ENCODE results near the gene CAMSAP3. TPM values are rescaled to one million over a fixed set of nuclear protein-coding genes. Genes with fewer than 3 reads are reported as not detected.
A peak's percentile ranks its signal among the peaks of the same experiment; 100 is the strongest.

Gene CAMSAP3
- total RNA-seq, 1 donor from 2014 or later = 115 TPM

GRCh38 chr19:7645163-7645562, 49.5 kb downstream of the CAMSAP3 start:
- no peaks in the 10 kb centered on the region for H3K4me1 Mint-ChIP-seq (ENCODE audit: low read depth)
- H3K9me3 Mint-ChIP-seq (ENCODE audit: low read depth) = no peaks in the 10 kb centered on the region
- no peak for DNase-seq (ENCODE audit: low spot score, unreplicated experiment)
- no peaks in the 10 kb centered on the region for H3K27me3 Mint-ChIP-seq
- no peak overlapping the region for H3K4me3 Mint-ChIP-seq (ENCODE audit: low read depth)
- H3K36me3 Mint-ChIP-seq (ENCODE audit: insufficient read depth) = peaks cover 3% of the 10 kb centered on the region
- H3K27ac Mint-ChIP-seq = no peak overlapping the region
- TF ChIP-seq, protein P1, sequence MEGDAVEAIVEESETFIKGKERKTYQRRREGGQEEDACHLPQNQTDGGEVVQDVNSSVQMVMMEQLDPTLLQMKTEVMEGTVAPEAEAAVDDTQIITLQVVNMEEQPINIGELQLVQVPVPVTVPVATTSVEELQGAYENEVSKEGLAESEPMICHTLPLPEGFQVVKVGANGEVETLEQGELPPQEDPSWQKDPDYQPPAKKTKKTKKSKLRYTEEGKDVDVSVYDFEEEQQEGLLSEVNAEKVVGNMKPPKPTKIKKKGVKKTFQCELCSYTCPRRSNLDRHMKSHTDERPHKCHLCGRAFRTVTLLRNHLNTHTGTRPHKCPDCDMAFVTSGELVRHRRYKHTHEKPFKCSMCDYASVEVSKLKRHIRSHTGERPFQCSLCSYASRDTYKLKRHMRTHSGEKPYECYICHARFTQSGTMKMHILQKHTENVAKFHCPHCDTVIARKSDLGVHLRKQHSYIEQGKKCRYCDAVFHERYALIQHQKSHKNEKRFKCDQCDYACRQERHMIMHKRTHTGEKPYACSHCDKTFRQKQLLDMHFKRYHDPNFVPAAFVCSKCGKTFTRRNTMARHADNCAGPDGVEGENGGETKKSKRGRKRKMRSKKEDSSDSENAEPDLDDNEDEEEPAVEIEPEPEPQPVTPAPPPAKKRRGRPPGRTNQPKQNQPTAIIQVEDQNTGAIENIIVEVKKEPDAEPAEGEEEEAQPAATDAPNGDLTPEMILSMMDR (IDR thresholded peaks at IDR 0.05; ENCODE audit: unreplicated experiment) = no peak

- peak overlapping the region; percentile 78 for H3K27ac Mint-ChIP-seq
- H3K4me3 Mint-ChIP-seq (ENCODE audit: low read depth) = no peak overlapping the region
- H3K36me3 Mint-ChIP-seq (ENCODE audit: insufficient read depth) = peaks cover 3% of the 10 kb centered on the region
- no peaks in the 10 kb centered on the region for H3K4me1 Mint-ChIP-seq (ENCODE audit: low read depth)
- TF ChIP-seq, protein P1 (IDR thresholded peaks at IDR 0.05; ENCODE audit: unreplicated experiment) = no peak
- peaks cover 2% of the 10 kb centered on the region for H3K27me3 Mint-ChIP-seq
- no peak for DNase-seq (ENCODE audit: low spot score, unreplicated experiment)
- H3K9me3 Mint-ChIP-seq (ENCODE audit: low read depth) = no peaks in the 10 kb centered on the region
Measured at GRCh38 chr19:7645656-7646425, 50.2 kb downstream of the CAMSAP3 start.

DNA sequence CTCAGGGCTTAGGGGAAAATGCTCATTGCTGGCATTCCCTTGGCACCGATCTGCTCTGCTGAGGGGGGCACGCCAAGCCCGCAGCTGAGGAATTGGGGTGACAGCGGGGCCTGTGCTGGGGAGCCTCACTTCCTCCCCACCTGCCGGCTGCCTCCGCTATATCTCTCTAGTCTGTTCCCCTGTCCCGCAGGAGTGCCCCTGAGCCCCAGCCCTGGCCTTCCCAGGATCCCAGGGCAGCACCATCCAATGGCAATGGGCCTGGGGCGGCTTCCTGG, 50.7 kb downstream of the CAMSAP3 start:
- peaks cover 3% of the 10 kb centered on the region for H3K36me3 Mint-ChIP-seq (ENCODE audit: insufficient read depth)
- H3K27me3 Mint-ChIP-seq = peaks cover 4% of the 10 kb centered on the region
- H3K27ac Mint-ChIP-seq = no peak overlapping the region
- no peaks in the 10 kb centered on the region for H3K9me3 Mint-ChIP-seq (ENCODE audit: low read depth)
- no peak overlapping the region for H3K4me3 Mint-ChIP-seq (ENCODE audit: low read depth)
- TF ChIP-seq, protein P1 (IDR thresholded peaks at IDR 0.05; ENCODE audit: unreplicated experiment) = no peak
- H3K4me1 Mint-ChIP-seq (ENCODE audit: low read depth) = no peaks in the 10 kb centered on the region
- no peak for DNase-seq (ENCODE audit: low spot score, unreplicated experiment)

DNA sequence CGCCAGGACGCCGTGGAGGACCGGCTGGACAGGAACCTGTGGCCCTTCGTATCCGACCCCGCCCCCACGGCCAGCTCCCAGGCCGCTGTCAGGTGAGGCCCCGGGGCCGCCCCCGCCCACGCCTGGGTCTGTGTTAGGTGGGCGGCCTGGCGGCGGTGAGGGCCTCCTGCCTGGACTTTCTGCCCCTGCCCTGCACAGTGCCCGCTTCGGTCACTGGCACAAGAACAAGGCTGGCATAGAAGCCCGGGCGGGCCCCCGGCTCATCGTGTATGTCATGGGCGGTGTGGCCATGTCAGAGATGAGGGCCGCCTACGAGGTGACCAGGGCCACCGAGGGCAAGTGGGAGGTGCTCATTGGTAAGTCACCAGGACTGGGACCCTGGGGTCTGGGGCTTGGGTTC, 51.5 kb downstream of the CAMSAP3 start:
- no peak overlapping the region for H3K27ac Mint-ChIP-seq
- peaks cover 7% of the 10 kb centered on the region for H3K27me3 Mint-ChIP-seq
- TF ChIP-seq, protein P1 (IDR thresholded peaks at IDR 0.05; ENCODE audit: unreplicated experiment) = no peak
- no peak for DNase-seq (ENCODE audit: low spot score, unreplicated experiment)
- no peaks in the 10 kb centered on the region for H3K9me3 Mint-ChIP-seq (ENCODE audit: low read depth)
- H3K4me3 Mint-ChIP-seq (ENCODE audit: low read depth) = no peak overlapping the region
- peaks cover under 1% of the 10 kb centered on the region for H3K4me1 Mint-ChIP-seq (ENCODE audit: low read depth)
- peaks cover 3% of the 10 kb centered on the region for H3K36me3 Mint-ChIP-seq (ENCODE audit: insufficient read depth)

DNA sequence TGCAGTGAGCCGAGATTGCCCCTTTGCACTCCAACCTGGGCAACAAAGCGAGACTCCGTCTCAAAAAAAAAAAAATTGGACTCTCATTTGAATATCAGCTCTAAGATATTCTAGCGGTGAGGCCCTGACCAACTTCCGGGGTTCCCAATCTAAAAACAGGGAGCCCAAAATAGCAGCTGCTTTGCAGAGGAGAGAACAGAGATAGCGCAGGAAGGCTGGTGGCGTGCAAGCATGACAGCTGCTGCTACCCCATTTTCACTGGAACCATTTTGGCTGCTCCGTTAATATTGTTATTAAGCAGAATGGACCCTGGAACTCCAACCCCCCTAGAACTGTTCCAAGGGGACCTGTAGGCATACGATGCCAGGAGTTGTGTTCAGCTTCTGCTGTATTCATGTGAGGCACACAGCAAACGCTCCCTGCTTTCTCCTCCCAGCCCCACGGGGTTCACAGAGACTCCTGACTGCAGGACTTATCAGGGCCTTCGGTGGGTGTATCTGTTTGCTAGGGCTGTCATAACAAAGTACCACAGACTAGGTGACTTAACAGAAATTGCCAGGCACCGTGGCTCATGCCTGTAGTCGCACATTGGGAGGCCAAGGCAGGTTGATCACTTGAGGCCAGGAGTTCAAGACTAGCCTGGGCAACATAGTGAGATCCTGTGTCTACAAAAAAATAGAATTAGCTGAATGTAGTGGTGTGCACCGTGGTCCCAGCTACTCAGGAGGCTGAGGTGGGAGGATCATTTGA, 52.8 kb downstream of the CAMSAP3 start:
- Mint-ChIP-seq H3K4me1 (ENCODE audit: low read depth) (peaks cover 6% of the 10 kb centered on the region), H3K27ac (peak overlapping the region; percentile 64), H3K36me3 (ENCODE audit: insufficient read depth) (peaks cover 3% of the 10 kb centered on the region), H3K9me3 (ENCODE audit: low read depth) (no peaks in the 10 kb centered on the region), H3K27me3 (peaks cover 14% of the 10 kb centered on the region), H3K4me3 (ENCODE audit: low read depth) (no peak overlapping the region)
- no peak for DNase-seq (ENCODE audit: low spot score, unreplicated experiment)
- TF ChIP-seq, protein P1 (IDR thresholded peaks at IDR 0.05; ENCODE audit: unreplicated experiment) = no peak

Measured in progenitor cell of endocrine pancreas (in vitro differentiated cells).